ENCODE data around the gene ATP8A2.

DNA sequence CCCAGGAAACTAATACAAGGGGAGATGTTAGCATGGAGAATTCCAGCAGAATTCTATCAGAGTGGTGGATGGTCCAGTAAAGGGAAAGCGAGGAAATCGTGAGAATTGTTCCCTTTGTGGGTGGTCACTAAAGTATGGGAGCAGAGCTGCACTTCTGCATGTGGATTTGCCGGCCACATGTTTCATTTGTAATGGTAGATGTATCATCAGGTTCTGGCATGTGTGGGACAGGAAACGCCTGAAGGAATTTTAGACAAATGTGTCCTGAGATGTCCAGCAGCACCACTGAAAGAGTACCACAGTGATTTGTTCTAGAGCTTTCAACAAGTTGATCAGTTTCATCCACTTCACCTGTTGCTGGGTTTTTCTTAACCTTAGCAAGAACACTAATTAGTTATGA lies 371.6 kb downstream of the ATP8A2 start:
- TF ChIP-seq TAF1 (IDR thresholded peaks at IDR 0.05; ENCODE audit: borderline replicate concordance, insufficient read depth, low read length): no peak
- no peak for TF ChIP-seq POLR2AphosphoS5 (IDR thresholded peaks at IDR 0.05; ENCODE audit: low read depth, low read length)
- TF ChIP-seq, protein P1, sequence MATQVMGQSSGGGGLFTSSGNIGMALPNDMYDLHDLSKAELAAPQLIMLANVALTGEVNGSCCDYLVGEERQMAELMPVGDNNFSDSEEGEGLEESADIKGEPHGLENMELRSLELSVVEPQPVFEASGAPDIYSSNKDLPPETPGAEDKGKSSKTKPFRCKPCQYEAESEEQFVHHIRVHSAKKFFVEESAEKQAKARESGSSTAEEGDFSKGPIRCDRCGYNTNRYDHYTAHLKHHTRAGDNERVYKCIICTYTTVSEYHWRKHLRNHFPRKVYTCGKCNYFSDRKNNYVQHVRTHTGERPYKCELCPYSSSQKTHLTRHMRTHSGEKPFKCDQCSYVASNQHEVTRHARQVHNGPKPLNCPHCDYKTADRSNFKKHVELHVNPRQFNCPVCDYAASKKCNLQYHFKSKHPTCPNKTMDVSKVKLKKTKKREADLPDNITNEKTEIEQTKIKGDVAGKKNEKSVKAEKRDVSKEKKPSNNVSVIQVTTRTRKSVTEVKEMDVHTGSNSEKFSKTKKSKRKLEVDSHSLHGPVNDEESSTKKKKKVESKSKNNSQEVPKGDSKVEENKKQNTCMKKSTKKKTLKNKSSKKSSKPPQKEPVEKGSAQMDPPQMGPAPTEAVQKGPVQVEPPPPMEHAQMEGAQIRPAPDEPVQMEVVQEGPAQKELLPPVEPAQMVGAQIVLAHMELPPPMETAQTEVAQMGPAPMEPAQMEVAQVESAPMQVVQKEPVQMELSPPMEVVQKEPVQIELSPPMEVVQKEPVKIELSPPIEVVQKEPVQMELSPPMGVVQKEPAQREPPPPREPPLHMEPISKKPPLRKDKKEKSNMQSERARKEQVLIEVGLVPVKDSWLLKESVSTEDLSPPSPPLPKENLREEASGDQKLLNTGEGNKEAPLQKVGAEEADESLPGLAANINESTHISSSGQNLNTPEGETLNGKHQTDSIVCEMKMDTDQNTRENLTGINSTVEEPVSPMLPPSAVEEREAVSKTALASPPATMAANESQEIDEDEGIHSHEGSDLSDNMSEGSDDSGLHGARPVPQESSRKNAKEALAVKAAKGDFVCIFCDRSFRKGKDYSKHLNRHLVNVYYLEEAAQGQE (IDR thresholded peaks at IDR 0.05; ENCODE audit: insufficient read depth in 1 of 2, low read depth in 2 of 2, low read length in 2 of 2): no peak

Measured in PFSK-1 (cell line).